Measurements from ENCODE around the gene P2RX1. TPM values are rescaled to one million over a fixed set of nuclear protein-coding genes. Genes with fewer than 3 reads are reported as not detected.

The P2RX1 gene
- total RNA-seq, 1 donor from 2014 or later, result 6.8 TPM

DNA sequence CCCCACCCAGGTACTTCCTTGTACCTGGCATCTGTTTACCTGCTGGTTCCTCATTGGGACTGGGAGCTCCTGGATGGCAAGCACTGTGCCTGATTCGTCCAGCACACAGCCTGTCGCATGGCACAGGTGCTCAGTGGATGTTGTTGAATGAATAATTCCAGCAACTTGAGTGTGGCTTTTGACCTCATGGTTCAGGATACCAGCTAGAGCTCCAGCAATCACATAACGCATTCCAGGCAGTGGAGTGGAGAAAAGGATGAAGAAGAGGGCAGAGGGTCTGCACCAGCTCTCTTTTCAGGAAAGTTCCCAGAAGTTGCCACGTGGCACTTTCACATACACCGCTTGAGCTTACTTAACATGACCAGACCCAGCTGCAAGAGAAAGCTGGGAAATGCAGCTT is 22.1 kb downstream of the P2RX1 start:
- TF ChIP-seq, protein P1, sequence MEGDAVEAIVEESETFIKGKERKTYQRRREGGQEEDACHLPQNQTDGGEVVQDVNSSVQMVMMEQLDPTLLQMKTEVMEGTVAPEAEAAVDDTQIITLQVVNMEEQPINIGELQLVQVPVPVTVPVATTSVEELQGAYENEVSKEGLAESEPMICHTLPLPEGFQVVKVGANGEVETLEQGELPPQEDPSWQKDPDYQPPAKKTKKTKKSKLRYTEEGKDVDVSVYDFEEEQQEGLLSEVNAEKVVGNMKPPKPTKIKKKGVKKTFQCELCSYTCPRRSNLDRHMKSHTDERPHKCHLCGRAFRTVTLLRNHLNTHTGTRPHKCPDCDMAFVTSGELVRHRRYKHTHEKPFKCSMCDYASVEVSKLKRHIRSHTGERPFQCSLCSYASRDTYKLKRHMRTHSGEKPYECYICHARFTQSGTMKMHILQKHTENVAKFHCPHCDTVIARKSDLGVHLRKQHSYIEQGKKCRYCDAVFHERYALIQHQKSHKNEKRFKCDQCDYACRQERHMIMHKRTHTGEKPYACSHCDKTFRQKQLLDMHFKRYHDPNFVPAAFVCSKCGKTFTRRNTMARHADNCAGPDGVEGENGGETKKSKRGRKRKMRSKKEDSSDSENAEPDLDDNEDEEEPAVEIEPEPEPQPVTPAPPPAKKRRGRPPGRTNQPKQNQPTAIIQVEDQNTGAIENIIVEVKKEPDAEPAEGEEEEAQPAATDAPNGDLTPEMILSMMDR (IDR thresholded peaks at IDR 0.05), result no peak
- intact Hi-C loops (cut with DNase I), result no loop called here
- Histone ChIP-seq H3K36me3 (no peaks in the 10 kb centered on the region), H3K27ac (peak overlapping the region; percentile 82), H3K9me3 (no peaks in the 10 kb centered on the region), H3K4me3 (no peak overlapping the region), H3K4me1 (peaks cover 54% of the 10 kb centered on the region), H3K27me3 (no peaks in the 10 kb centered on the region)
- DNase-seq (no peak), ATAC-seq (no peak)

DNA sequence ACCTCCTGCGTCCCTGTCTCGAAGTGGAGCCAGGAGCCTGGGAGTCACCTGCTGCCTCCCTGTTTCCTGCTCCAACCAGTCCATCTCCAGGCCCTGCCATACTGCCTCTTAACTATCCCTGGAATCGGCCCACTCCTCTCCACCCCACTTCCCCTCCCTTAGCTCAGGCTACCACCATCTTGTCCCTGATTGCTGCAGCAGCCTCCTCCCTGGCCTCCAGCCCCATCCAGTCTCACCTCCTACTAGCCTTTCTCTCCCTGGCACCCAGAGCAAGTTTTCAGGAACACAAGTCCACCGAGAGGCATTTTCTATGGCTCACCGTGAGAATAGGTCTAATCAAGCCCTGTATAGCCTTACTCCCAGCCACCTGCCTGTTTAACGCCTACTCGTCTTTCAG is 22.5 kb downstream of the P2RX1 start:
- Histone ChIP-seq H3K4me1 (peaks cover 54% of the 10 kb centered on the region), H3K36me3 (no peaks in the 10 kb centered on the region), H3K4me3 (peak overlapping the region; percentile 76), H3K9me3 (no peaks in the 10 kb centered on the region), H3K27me3 (no peaks in the 10 kb centered on the region), H3K27ac (peak overlapping the region; percentile 82)
- TF ChIP-seq, protein P1 (IDR thresholded peaks at IDR 0.05), result no peak
- no peak for ATAC-seq
- intact Hi-C loops (cut with DNase I), result no loop called here
- no peak for DNase-seq

DNA sequence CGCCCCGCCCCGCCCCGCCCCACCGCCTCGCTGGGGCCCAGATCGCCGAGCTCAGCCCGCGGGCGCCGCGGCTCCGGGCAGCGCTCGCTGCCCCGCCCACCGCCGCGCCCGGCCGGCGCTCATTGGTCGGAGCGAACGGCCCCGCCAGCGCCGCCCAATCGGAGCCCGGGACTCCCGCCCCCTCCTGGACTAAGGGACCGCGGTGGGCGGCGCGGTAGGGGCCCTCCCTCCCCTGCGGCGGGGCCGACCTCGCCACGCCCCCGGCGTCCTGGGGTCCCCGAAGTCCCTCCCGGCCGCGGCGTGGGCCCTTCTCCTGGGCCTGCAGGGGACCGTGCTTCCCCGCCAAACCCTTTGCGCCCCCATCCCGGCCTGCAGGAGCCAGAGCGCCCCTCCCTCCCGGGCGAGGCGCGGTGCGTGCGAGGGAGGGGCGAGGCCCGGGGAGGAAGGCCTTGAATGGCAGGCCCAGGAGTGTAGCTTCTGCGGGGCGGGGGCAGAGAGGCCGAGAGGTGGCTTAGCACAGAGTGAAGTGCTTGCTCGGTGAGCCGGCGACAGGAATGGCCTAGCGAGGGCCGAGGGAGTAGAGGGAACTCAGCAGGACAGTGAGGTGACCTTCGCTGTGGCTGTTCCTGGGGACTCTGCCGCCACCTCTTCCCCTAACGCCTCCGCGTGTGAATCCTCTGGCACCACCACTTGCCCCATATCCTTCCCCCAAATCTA is 23.1 kb downstream of the P2RX1 start, which contains the start of gene CAMKK1:
TSS of gene CAMKK1 (minus strand) at position 51 of the 717 bp plus-strand sequence. CDS start 7,366 bp downstream, outside the sequence.
- no peaks in the 10 kb centered on the region for H3K36me3 ChIP-seq
- no peaks in the 10 kb centered on the region for H3K9me3 ChIP-seq
- intact Hi-C loops (cut with DNase I), result no loop called here
- peak; percentile 96 for DNase-seq
- ATAC-seq, result peak; percentile 87
- peaks cover 54% of the 10 kb centered on the region for H3K4me1 ChIP-seq
- H3K27ac ChIP-seq, result peak within 1 kb of the TSS; percentile 82
- no peaks in the 10 kb centered on the region for H3K27me3 ChIP-seq
- TF ChIP-seq, protein P1 (IDR thresholded peaks at IDR 0.05), result no peak
- peak within 1 kb of the TSS; percentile 76 for H3K4me3 ChIP-seq

DNA sequence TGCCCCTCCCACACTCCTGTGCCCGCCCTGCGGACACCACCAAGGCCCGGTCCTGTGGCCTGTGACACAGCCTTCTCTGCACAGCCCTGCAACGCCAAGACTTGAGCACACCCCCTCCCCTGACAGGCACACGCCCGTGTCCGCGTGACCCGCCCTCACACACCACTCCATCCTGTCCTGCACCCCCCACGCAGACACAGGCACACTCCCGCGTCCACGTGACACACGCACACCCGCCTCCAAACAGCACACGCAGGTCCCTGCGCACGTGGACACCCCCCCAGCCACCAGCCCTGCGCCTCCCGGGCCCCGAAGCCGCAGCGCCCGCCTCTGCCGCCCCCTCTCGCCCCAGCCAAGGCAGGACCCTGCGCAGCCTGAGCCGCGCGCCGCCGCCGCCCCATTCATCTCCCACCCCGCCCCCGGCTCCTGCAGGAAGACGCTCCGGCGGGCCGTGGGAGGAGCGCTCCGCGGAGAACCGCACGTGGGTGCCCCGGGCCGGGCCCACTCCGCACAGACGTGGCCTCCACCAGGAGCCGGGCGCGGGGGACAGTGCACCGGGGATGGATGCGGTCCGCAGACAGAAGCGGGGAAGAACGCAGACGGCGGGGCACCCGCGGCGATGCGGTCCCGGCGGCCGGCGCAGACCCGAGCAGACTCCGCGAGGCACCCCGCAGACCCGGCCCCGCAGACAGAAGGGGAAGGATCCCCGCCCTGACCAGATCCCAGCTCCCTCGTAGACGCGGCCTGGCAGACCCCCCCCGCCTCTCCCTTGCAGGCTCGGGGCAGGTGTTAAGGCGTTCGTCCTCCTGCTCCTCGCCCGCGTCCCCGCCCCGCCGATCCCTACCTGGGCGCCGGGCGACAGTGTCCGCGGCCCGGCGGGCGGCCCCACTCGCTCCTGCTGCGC is 23.9 kb downstream of the P2RX1 start:
- peak; percentile 73 for ATAC-seq
- intact Hi-C loops (cut with DNase I), result no loop called here
- H3K4me1 ChIP-seq, result peaks cover 61% of the 10 kb centered on the region

DNA sequence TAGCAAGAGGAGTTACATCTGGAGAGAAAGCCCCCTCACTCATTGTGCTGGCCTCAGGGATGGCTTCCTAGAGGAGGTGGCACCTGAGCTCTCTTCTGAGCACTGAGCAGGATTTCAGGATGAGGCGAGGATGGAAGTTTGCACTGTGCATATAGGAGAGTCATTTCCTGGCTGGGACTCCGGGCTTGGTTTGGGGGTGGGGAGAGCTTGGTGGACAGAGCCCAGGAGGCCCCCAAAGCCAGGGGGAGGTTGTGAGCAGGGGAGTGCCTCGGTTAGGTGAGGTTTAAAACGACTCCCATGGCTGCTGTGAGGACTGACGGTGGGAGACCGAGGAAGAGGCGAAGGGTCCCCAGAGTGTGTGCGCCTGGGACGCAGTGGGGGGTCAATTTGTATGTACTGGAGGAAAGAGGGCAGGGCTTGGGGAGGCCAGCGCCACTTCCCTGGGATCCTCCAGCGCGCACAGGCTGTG is 24.6 kb downstream of the P2RX1 start:
- Histone ChIP-seq H3K4me1 (peaks cover 68% of the 10 kb centered on the region), H3K27ac (peak overlapping the region; percentile 6), H3K4me3 (peak overlapping the region; percentile 76), H3K36me3 (no peaks in the 10 kb centered on the region), H3K9me3 (no peaks in the 10 kb centered on the region), H3K27me3 (no peaks in the 10 kb centered on the region)
- DNase-seq (no peak), ATAC-seq (no peak)
- intact Hi-C loops (cut with DNase I), result no loop called here
- TF ChIP-seq, protein P1 (IDR thresholded peaks at IDR 0.05), result no peak

More for the DNA sequence above, 23.9 kb downstream of the P2RX1 start:
- Histone ChIP-seq H3K4me3 (peak overlapping the region; percentile 76), H3K36me3 (no peaks in the 10 kb centered on the region), H3K27me3 (no peaks in the 10 kb centered on the region), H3K9me3 (no peaks in the 10 kb centered on the region), H3K27ac (peak overlapping the region; percentile 60)
- peak; percentile 94 for DNase-seq
- TF ChIP-seq, protein P1 (IDR thresholded peaks at IDR 0.05), result peak; percentile 8
